PC-9 (cell line): ENCODE data around the gene FAM174B.

ENCODE experiments used
- EZH2 ChIP-seq: fragments of 200-600 bp; sonication (generic); IDR thresholded peaks from 2 replicates; pipeline ENCODE4 v1.8.0; 2017; ENCODE audit warnings: antibody characterized with exemption, low read depth
- TF ChIP-seq, protein P1 (sequence below): fragments of 200-600 bp; sonication (generic); conservative IDR thresholded peaks from 2 replicates; pipeline ENCODE4 v1.6.1; 2017; ENCODE audit warnings: mixed run types, antibody characterized with exemption, mild to moderate bottlenecking, moderate library complexity

DNA sequence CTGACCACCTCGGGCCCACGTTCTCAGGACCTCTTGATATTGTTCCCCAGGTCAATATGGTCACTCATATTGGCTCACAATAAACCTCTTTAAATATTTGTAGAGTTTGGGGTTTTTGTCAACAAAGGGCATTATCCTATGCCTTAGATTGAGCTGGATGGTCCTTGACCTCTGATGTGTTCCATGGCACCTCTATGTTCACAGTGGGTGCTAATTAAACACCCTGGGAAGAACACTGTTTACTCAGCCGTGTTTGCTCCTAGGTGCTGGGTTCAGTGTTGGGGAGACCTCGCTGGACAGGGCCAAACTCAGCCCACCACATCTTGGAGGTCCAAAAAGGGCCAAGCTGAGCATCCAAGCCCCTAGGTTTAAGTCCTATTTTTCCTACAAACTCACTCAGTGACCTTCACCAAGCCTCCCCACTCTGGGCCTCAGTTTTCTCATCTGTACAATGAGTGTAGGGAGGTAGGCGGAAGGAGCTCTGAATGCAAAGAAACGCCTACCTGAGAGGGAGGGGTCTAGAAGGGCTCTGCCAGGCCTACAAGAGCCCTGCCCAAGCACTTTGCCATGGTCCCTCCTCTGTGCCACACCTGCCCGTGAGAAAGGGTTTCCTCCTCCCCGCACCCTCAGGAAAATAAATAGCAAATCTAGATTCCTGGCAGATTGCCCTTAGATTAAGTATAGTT is 7.2 kb downstream of the FAM174B start:
- no peak for TF ChIP-seq EZH2
- TF ChIP-seq, protein P1, sequence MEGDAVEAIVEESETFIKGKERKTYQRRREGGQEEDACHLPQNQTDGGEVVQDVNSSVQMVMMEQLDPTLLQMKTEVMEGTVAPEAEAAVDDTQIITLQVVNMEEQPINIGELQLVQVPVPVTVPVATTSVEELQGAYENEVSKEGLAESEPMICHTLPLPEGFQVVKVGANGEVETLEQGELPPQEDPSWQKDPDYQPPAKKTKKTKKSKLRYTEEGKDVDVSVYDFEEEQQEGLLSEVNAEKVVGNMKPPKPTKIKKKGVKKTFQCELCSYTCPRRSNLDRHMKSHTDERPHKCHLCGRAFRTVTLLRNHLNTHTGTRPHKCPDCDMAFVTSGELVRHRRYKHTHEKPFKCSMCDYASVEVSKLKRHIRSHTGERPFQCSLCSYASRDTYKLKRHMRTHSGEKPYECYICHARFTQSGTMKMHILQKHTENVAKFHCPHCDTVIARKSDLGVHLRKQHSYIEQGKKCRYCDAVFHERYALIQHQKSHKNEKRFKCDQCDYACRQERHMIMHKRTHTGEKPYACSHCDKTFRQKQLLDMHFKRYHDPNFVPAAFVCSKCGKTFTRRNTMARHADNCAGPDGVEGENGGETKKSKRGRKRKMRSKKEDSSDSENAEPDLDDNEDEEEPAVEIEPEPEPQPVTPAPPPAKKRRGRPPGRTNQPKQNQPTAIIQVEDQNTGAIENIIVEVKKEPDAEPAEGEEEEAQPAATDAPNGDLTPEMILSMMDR, result no peak
